ENCODE results near the gene ENC1.

DNA sequence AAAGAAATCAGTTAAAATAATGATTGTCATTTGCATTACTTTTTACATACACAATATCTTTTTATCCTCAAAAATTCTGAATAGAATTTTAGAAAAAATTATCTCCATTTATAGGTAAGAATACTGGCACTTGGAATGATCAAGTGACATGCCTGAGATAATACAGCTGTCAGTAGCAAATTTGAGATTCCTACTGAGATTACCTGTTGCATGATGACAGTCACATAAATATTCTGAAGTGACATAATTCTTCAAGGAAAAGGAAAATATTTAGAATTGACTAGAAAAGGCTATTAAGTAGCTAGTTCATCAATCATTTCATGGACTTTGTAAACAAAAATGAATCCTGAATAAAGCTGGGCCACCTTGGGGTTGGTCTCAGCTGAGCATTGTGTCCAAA is 15.2 kb upstream of the ENC1 start:
- no peak for TF ChIP-seq POLR2A (IDR thresholded peaks at IDR 0.05; ENCODE audit: low read depth, low read length)
- TF ChIP-seq POLR2AphosphoS5 (IDR thresholded peaks at IDR 0.05; ENCODE audit: low read depth, low read length), result no peak
- TF ChIP-seq POU2F2 (IDR thresholded peaks at IDR 0.05; ENCODE audit: low read depth, low read length), result no peak
- TF ChIP-seq SPI1 (IDR thresholded peaks at IDR 0.05; ENCODE audit: low read depth, low read length), result no peak
